HG02759 (cell line): ENCODE measurements around the gene GRIK4.

Source experiments
- ATAC-seq: cut with Tn5 transposase; IDR thresholded peaks from one replicate; pipeline ENCODE4 v1.9.1; 2021; ENCODE audit warnings: mild to moderate bottlenecking, moderate library complexity; ENCODE audit not compliant: unreplicated experiment

The GRIK4 gene

DNA sequence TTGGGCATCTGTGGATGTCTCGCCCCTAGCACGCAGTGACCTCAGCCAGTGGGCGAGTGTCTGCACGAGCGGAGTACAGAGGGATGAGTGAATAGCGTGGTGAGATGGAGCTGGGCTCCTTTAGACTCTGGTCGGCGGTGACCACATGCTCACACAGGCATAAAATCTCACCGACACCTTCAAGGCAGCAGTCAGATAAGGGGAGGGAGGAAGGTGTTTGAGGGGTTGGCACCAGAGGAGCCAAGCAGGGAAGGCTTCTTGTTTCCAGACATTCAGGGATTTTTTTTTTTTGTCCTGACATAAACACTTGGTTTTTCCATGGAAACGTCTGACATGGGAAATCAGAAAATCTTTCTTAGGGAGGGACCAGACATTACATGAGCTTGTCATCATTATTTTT, 35.8 kb downstream of the GRIK4 start:
- ATAC-seq: no peak

DNA sequence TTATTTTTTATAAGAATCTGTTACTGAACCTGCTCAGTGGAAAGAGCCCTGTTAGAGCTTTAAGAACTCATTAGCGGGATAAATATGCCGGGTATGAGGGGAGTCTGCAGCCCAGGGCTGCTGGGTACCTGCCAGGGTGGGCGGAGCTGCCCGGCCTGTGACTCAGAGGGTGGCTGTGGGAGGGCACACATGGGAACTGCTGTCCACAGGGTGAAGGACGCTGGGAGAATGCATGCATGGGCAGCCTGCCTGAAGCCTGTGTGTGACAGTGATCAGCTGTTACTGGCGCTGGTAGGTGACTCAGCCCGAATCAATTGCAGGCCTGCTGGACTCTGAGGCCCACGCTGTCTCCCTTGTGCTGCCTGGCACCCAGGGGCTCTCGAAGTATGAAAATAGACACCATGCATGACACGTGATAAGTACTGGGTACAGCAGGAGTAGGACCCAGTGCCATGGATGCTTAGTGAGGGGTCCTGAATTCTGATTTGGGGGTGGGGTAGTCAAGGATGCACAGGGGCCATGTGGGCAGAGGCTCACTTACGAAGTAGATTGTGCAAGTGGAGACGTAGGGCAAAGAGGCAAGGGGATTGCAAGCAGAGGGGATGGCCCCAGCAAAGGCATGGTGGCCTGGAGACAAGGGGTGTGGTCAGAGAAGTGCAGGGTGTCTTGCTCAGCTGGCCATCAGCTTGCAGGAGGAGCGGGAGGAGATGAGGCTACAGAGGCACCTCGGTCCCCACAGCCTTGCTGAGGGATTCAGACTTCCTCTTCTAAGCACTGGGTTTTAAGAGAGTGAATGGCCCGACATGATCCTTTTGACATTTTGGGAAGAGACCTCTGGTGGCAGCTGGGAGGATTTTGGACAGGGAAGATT, 36.5 kb downstream of the GRIK4 start:
- ATAC-seq: no peak

DNA sequence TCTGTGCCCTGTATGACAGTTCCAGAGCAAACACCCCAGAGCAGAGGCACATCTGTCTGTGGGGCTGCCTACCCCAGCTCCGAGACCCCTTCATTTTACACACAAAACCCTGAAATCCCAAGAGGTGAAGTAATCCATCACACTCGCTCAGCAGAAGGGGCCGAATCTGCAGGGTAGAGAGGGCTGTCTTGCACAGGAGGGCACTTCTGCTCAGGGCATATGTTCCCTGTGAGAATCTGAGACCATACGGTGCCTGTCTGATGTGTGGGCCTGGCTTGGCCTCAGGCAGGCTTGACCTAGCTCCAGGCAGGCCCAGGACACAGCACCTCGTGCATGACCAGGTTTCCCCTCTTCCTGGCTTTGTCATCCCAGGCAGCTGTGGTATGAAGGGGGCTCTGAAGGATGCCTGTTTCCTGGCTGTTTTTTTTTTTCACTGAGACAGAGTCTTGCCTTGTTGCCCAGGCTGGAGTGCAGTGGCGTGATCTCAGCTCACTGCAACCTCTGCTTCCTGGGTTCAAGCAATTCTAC, 37.2 kb downstream of the GRIK4 start:
- ATAC-seq: no peak

DNA sequence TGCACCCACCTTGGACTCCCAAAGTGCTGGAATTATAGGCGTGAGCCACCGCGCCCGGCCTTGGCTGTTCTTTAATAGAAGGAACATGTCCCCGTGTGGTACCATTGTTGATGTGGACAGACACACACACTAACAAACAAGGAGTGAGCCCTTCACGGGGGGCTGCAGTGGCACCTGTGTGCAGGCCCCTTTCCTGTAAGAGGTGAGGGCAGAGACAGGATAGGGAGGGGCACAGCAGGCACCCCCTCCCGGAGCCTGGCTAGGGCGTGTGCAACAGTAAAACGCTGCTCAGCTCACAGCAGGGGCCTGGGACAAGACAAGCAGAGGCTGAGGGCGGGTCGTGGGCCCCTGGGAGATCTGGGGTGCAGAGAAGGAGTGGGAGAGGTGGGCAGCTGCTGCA, 37.8 kb downstream of the GRIK4 start:
- no peak for ATAC-seq

DNA sequence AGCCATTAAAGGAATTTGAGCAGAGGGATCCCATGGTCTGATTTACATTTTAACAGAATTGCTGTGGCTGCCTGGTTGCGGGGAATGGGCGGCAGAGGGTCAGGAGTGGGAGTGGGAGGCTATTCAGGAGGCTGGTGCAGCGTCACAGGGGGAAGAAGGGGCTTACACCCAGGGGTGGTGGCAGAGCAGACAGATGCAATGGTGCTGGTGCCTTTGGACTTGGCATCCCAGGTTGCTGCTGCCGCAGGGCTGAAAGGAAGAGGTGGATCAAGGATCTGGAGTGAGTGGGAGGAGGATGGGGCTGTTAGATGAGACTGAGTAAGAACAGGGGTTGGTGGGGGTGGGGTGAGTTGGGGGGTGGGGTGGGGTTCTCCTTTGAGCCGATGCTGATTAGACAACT, 38.5 kb downstream of the GRIK4 start:
- ATAC-seq: no peak

DNA sequence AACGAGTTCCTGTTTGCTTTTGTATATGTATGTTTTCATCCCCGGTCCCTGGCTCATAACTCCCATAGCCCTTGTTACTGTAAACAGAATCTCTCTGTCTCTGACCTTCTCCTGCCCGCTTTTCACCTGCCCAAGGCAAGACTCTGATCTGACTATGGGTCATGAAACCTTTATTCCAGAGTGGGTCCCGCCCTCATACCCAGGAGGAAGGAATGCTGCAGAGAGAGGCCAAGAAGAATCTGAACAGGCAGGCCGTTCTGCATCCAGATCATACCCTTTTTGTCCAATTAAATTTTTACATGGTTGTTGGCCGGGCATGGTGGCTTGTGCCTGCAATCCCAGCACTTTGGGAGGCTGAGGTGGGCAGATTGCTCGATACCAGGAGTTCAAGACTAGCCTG, 39.6 kb downstream of the GRIK4 start:
- ATAC-seq: no peak

DNA sequence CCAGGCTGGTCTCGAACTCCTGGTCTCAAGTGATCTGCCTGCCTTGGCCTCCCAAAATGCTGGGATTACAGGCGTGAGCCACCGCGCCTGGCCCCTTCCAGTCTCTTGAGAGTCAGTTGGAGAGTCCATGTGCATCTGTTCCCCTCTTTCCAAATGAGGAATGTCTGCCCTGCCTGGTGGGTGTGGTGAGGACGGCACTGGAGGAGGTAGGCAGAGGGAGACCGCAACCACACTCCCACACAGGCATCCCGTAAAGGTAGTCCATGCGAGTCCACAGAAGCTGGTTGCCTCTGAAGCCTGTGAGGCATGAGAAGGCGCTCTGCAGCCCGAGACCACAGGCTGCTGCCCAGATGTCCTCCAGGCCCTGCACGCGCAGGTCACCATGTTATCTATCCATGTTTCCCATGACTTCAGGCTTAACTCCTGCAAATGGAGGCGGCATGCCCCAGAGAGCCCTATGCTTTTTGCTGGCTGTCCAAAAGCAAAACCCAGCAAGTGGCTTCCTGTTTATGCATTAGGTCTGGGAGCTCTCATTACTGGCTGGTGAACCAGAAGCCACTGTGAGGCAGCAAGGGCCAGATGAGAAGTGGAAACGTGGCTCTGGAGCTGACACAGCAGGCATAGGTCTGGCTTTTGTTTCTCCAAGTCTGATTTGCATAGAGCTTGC, 43.4 kb downstream of the GRIK4 start:
- no peak for ATAC-seq

DNA sequence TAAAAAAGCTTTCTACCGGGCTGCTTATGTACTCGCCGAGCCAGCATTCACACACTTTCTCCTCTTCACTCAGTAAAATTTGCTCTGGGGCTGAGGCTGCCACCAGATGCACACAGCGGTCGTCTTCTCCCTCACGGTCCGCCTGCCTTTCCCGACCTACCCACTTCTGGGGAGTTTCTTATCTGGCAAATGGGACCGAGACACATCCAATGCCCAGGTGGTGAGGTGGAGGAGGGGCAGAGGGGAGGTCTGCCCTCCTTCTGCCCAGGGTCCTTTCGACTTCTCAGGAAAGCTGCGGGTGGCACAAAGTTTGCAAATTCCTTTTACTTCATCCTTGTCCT, 43.9 kb downstream of the GRIK4 start:
- ATAC-seq: no peak

DNA sequence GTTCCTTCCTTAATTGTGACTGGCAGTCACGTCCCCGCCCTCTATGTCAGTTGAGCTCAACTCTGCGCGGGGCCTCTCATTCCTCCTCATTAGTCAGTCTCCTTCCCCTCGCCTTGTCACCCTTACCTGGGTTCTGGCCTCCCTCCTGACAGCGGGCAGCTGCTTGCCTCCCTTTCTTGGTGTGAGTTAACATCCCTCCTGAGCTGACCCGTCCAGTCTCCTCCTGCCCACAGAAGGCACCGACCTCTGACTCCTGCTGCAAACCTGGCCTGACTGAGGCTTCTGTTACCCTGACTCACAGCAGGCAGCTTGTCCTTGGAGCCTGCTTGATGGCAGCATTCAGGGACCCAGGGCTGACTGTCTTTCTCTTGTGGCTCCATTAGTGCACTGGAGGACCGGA, 45.2 kb downstream of the GRIK4 start:
- ATAC-seq: no peak

DNA sequence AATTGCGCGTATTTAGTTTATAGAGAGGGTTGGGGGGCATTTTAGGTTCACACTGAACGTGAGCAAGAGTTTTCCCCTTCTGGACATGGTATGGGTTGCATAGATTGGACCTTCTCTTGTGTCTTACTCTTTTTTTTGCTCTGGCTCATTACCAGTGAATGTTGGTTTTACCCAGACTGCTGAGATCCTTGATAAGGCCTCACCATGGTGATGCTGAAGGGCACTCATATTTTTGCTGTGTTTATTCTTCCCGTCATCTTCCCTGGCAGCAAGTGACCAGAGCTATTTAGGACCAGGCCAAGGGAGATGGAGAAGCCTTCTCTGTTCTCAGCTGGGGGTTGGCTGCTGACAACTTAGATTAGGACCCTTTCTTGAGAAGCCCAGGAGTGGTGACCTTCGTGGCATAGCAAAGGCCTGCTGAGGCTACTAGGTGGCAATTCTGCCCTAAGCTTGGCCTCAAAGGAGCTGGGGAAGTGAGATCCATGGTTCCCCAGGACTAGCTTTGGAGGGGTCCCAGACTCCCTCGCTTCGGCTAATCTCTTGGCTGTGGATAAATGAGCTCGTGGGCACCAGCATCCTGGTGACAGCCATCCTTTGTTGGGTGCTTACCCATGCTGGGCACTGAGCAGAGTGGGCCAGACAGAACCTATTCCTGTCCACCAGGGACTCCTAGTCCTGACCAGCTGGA, 47.3 kb downstream of the GRIK4 start:
- ATAC-seq: no peak

DNA sequence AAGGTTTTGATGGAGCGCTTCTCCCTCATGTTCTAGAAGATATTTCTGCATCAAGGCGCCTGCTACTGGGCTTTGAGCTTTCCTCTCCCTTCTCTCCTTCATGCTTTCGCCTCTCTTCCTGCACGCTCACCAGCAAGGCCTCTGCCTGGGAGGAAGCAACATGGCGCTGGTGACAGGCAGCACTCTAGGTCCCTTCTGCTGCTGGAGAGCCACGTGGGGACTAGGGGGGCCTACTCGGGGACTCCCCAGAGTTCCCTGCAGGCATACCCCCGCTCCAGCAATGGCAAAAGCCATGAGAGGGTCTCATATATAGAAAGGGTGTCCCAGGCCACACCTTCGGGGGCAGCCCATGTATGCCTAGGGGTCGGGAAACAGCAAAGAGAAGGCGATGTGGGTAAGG, 49.7 kb downstream of the GRIK4 start:
- ATAC-seq: no peak

DNA sequence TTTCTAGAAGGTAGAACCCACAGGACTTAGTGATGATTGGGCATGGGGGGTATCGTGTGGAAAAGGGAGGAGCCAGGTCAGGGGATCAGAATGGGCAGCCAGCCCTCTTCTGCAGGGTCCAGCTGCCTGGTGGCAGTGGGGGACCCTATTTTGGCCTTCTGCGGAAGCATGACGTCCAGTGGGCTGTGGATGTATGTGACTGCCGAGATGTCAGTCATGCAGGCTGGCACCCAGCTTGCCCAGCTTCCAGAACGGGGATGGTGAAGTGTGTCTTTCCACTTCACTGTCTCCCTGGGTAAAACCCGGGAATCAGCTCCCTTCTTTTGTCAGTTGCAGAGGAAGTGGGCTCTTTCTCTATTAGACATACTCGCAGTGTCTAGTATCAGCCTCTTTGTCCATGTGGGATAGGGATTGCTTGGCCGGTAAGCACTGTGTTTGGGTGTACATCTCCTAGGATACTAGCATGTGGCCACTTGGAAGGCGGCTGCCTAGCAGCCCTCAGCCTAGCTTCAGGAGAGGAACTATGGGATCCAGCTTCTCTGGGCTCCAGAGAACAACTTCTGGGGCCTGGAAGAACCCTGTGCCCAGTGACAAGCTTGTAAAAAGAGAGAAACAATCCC, 51.4 kb downstream of the GRIK4 start:
- no peak for ATAC-seq

DNA sequence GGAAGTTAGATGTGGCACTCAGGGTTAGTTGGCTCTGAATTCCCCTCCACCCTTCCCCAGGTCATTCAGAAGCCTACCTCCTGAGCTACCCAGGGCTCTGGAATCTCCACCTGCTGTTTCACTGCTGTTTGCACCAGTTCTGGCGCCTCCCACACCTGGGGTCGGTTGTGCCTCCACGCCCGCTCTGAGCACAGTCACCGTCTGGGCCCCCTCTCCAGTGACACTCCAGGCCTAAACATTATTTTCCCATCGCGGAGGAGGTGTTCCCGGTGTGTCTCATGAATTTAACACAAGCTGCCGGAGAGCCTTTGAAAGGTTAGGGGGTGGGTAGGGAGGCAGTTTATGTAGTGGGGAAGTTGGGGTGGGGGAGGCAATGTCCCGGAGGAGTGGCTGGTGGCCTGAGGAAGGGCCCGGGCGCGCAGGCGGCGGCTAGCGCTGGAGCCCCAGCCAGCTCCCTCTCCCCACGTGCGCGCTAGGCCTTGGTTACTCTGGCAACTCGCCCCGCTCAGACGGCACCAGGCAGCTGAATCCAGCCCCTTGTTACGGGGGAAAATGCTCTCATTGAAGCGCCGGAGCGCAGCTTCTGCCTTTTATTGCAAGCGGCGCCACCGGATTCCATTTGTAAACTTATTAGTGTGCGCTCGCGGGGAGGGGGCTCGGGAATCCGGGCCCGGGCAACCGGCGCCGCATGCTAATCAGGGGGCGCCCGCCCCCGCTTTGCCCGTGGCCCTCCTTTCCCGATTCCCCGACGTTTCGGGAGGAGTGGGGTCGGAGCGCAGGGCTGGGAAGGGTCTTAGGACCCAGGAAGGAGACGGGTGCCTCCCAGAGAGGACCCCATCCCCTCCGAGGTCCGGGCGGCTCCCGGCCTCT, 52.4 kb downstream of the GRIK4 start:
- no peak for ATAC-seq

DNA sequence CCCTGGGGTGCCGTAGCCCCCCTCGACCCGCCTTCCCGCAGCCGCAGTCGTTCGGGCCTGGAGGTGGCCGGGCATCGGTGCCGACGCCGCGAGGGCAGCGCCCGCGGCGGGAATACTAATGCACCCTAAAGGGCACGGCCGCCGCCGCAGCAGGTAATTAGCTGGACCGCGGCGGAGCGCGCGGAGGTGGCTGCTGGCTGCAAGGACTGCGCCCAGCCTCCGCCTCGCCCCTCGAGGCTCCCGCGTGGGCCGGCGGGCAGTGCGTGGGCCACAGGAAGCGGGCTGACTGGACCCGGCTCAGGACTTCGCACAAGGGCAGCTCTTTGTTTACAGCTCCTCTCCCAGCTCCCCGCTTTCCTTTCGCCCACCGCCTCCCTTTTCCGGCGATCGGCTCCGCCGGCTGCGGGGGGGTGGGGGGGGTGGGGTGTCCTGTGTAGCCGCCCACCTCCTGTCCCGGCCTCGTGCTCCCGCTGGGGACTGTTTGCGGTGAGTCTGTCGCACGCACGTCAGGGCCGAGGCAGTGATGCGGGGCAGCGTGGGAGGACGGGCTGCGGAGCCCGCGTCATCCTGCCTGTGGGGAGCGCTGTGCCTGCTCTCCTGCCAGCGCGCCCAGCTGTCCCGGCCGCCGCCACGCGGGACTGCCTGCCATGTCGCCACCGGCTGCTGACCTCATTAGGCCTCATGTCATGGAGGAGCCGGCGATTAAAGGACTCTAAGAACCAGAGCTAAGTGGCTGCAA, 53.2 kb downstream of the GRIK4 start:
- peak; percentile 78 for ATAC-seq

DNA sequence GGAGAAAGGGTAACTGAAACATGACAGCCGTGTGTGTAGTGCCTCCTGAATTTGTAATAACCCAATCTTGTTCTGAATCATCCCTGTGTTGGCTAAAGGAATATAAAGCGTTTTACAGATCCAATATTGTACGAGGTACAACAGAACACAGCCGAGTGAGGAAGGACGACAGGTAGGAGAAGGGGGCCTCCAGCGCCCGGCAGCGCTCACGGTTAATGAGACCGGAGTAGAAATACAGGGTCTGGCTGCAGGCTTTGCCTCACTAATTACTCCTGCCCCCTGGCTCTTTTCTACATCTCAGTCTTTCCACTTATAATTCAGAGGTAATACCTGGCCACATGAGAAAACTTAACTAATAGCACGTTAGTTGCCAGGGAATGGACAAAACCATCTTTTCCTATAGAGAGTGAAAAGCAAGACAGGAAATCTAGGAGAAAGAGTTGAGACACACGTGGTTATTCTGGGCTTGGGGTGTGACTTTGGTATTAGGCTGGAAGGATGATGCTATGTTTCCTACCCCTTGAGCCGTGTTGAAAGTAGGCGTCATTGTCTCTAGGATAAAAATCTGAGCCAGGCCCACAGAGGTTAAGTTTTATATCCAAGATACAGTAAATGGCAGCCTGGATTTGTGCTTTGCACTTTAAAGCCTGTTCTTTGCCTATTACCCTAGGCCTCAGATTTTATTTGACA, 54.1 kb downstream of the GRIK4 start:
- no peak for ATAC-seq

DNA sequence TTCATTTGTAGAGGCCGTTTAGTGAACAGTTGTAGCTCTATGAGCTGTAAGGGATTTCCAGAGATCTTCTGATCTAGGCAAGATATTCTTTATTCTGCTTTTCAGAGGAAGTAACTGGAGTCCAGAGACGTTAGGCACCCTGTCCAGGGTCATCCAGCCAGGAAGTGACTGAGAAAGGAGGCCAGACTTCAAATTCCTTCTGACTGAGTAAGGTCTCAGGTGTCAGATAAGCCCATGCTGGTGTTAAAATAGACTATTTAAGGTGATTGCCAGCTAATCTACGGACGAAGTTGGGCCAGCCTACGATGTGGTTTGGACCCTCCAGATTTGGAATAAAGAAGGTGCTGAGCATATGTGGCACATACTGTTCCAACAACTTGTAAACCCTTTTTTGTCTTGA, 54.6 kb downstream of the GRIK4 start:
- no peak for ATAC-seq

DNA sequence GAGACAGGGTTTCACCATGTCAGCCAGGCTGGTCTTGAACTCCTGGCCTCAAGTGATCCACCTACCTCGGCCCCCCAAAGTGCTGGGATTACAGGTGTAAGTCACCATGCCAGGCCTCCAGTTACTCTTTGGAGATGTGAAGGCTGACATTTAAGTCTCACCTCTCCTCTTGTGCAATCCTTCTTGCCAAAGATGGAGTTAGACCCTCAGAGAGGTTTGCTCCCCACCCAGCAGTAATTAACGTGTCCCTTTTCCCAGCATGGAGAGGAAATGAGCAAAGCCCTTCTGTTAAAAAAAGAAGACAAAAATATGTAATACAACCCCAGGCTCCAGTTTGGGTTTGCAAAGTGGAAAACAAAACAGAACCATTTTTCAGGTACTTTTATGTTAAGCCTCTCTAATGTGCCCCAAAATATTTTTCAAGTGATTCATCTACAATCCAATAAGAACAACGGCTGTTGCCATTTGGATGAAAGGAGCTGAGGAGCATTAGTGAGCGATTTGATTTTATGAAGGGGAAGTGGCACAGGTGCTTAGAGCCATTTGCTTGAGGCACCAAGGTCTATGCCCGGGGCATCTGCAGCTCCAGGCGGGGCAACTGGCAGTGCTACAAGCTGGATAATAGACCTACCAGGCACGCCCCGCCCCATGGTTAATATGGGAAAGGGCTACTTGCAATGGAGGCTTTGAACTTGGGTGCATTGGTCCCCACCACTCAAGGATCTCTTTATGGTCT, 57.2 kb downstream of the GRIK4 start:
- no peak for ATAC-seq

DNA sequence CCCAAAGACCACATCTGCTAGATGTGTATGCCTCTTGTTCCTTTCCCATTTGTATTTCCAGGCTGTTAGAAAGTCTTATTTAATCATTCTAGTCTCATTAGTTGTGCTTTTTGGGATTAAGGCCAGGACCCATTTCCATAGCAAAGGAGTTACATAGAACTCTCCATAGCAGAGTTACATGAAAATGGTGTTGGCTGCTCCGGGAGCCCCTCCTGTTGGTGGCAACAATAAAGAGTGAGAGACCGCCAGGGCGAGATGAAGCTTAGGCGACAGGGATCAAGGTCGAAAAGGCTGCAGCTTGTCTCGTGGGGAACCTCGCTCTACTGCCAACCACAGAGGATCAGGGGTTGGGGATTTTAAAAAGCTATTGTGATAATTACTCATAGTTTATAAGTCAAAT, 58.3 kb downstream of the GRIK4 start:
- ATAC-seq: no peak
